ENCODE data around the gene MTARC1. TPM values are rescaled to one million over a fixed set of nuclear protein-coding genes. Genes with fewer than 3 reads are reported as not detected.

The MTARC1 gene
- polyA plus RNA-seq, 1 experiment = 2.6 TPM

GRCh38 chr1:220747437-220748088 lies 39.1 kb upstream of the MTARC1 start:
- ChIA-PET POLR2A (interaction anchor here (1.4 kb wide), 1 partner anchor 20 kb away, joined by 4 read pairs; no protein-coding TSS in a partner anchor), CTCF (interaction anchor here (1.5 to 4.1 kb wide), 3 partner anchors 13 to 27 kb away, joined by 4 to 53 read pairs (median 4); no protein-coding TSS in a partner anchor)
- peaks cover 6% of the 10 kb centered on the region for H3K27me3 ChIP-seq (ENCODE audit: control insufficient read depth, insufficient read depth, low read length)
- H3K9me3 ChIP-seq (ENCODE audit: control insufficient read depth, insufficient read depth, low read length) = no peaks in the 10 kb centered on the region; the same call in 1 of the 2 replicates
- no peak for DNase-seq (ENCODE audit: low read depth, low spot score)
- no peak for TF ChIP-seq CTCF (IDR thresholded peaks at IDR 0.05; ENCODE audit: low read depth, low read length)
- peak overlapping the region; percentile 72 for H3K4me3 ChIP-seq (ENCODE audit: low read depth, low read length)
- no peak overlapping the region for H3K27ac ChIP-seq (ENCODE audit: low read depth, low read length)

GRCh38 chr1:220748089-220748934 lies 38.4 kb upstream of the MTARC1 start, which contains the start of gene MTARC2:
TSS of gene MTARC2 (plus strand) at chr1:220748322. CDS start at chr1:220748532, 210 bp downstream.
- Histone ChIP-seq H3K9me3 (ENCODE audit: control insufficient read depth, insufficient read depth, low read length) (no peaks in the 10 kb centered on the region; the same call in 1 of the 2 replicates), H3K27me3 (ENCODE audit: control insufficient read depth, insufficient read depth, low read length) (peaks cover 4% of the 10 kb centered on the region), H3K4me3 (ENCODE audit: low read depth, low read length) (peak within 1 kb of the TSS; percentile 72), H3K27ac (ENCODE audit: low read depth, low read length) (no peak within 1 kb of the TSS)
- CTCF ChIA-PET = interaction anchor here (1.3 to 4.1 kb wide), 4 partner anchors 14 to 1717 kb away, joined by 3 to 53 read pairs (median 4); no protein-coding TSS in a partner anchor
- no peak for TF ChIP-seq CTCF (IDR thresholded peaks at IDR 0.05; ENCODE audit: low read depth, low read length)
- peak; percentile 8 for DNase-seq (ENCODE audit: low read depth, low spot score)
- POLR2A ChIA-PET = interaction anchor here (0.6 to 1.4 kb wide), 2 partner anchors 15 to 19 kb away, joined by 3 to 4 read pairs; no protein-coding TSS in a partner anchor

GRCh38 chr1:220748936-220749335 lies 37.8 kb upstream of the MTARC1 start:
- Histone ChIP-seq H3K27me3 (ENCODE audit: control insufficient read depth, insufficient read depth, low read length) (peaks cover 4% of the 10 kb centered on the region), H3K9me3 (ENCODE audit: control insufficient read depth, insufficient read depth, low read length) (no peaks in the 10 kb centered on the region; the same call in 1 of the 2 replicates), H3K27ac (ENCODE audit: low read depth, low read length) (no peak overlapping the region), H3K4me3 (ENCODE audit: low read depth, low read length) (peak overlapping the region; percentile 72)
- ChIA-PET POLR2A (interaction anchor here (0.6 kb wide), 1 partner anchor 16 kb away, joined by 3 read pairs; no protein-coding TSS in a partner anchor), CTCF (interaction anchor here (1.3 to 4.1 kb wide), 3 partner anchors 14 to 1716 kb away, joined by 3 to 53 read pairs (median 4); no protein-coding TSS in a partner anchor)
- no peak for TF ChIP-seq CTCF (IDR thresholded peaks at IDR 0.05; ENCODE audit: low read depth, low read length)
- DNase-seq (ENCODE audit: low read depth, low spot score) = no peak

- ChIA-PET CTCF (interaction anchor here (1.1 to 4.1 kb wide), 2 partner anchors 16 to 70 kb away, joined by 3 to 53 read pairs; no protein-coding TSS in a partner anchor), POLR2A (no interaction called here)
- H3K9me3 ChIP-seq (ENCODE audit: control insufficient read depth, insufficient read depth, low read length) = no peaks in the 10 kb centered on the region; the same call in 1 of the 2 replicates
- no peak for TF ChIP-seq CTCF (IDR thresholded peaks at IDR 0.05; ENCODE audit: low read depth, low read length)
- H3K4me3 ChIP-seq (ENCODE audit: low read depth, low read length) = no peak overlapping the region
- no peak for DNase-seq (ENCODE audit: low read depth, low spot score)
- H3K27ac ChIP-seq (ENCODE audit: low read depth, low read length) = peak overlapping the region; percentile 12
- H3K27me3 ChIP-seq (ENCODE audit: control insufficient read depth, insufficient read depth, low read length) = no peaks in the 10 kb centered on the region
These were observed 36.6 kb upstream of the MTARC1 start for GRCh38 chr1:220750131-220750515.

All from AG04450 (cell line).